Astrocyte of the spinal cord (primary cell): Measurements from ENCODE around the gene DNAJC5G.

Experiments
- DNase-seq: peaks from one replicate; pipeline ENCODE4 v3.0.0; 2011; ENCODE audit warnings: low read depth, low spot score
- H3K4me3 ChIP-seq: 2 replicates; pipeline ENCODE4 v1.5.1; 2011; ENCODE audit warnings: low read depth, mild to moderate bottlenecking, low read length, moderate library complexity
- CTCF ChIP-seq: IDR thresholded peaks from 2 replicates; pipeline ENCODE4 v1.5.1; 2012; ENCODE audit warnings: low read depth, mild to moderate bottlenecking, low read length, inconsistent platforms
- in situ Hi-C: cut with HindIII; loops from 2 replicates; pipeline ENCODE4 v1.10.0; 2017; ENCODE audit warnings: low sequenced_read_pairs

Gene DNAJC5G

GRCh38 chr2:27236626-27237025 is 38.6 kb upstream of the DNAJC5G start:
- H3K4me3 ChIP-seq = no peak overlapping the region
- in situ Hi-C loops = no loop called here
- no peak for DNase-seq
- TF ChIP-seq CTCF = no peak

GRCh38 chr2:27237341-27237945 is 37.8 kb upstream of the DNAJC5G start:
- no peak overlapping the region for H3K4me3 ChIP-seq
- in situ Hi-C loops = no loop called here
- DNase-seq = no peak
- no peak for TF ChIP-seq CTCF

GRCh38 chr2:27238976-27239375 is 36.3 kb upstream of the DNAJC5G start:
- TF ChIP-seq CTCF = no peak
- H3K4me3 ChIP-seq = no peak overlapping the region
- in situ Hi-C loops = no loop called here
- DNase-seq = no peak

- in situ Hi-C loops = no loop called here
- no peak for DNase-seq
- no peak for TF ChIP-seq CTCF
- H3K4me3 ChIP-seq = no peak overlapping the region
Measured at GRCh38 chr2:27240406-27240805, 34.8 kb upstream of the DNAJC5G start.

GRCh38 chr2:27241761-27242613 is 33.2 kb upstream of the DNAJC5G start:
- no peak overlapping the region for H3K4me3 ChIP-seq
- in situ Hi-C loops = no loop called here
- DNase-seq = no peak
- TF ChIP-seq CTCF = no peak

GRCh38 chr2:27242614-27242951 is 32.6 kb upstream of the DNAJC5G start:
- in situ Hi-C loops = no loop called here
- DNase-seq = no peak
- H3K4me3 ChIP-seq = no peak overlapping the region
- TF ChIP-seq CTCF = no peak
